ENCODE data around the gene CITED1.

The CITED1 gene

GRCh38 chrX:72304877-72305276, 837 bp downstream of the CITED1 start:
- Histone ChIP-seq H3K9ac (ENCODE audit: low read length) (no peak overlapping the region), H3K4me3 (ENCODE audit: low read length) (no peak overlapping the region), H3K27ac (ENCODE audit: low read length) (no peak overlapping the region), H3K9me3 (replicated peaks; ENCODE audit: insufficient read depth, low read length) (no peaks in the 10 kb centered on the region), H4K20me1 (ENCODE audit: insufficient read depth, low read length) (no peaks in the 10 kb centered on the region), H3K4me1 (ENCODE audit: low read length) (no peaks in the 10 kb centered on the region), H2AFZ (ENCODE audit: low read length) (no peak overlapping the region), H3K79me2 (ENCODE audit: low read length) (no peaks in the 10 kb centered on the region), H3K4me2 (ENCODE audit: low read depth, low read length) (peak overlapping the region; percentile 81; the same call in 1 of the 2 replicates), H3K9me2 (replicated peaks; ENCODE audit: insufficient read depth, low read length) (no peaks in the 10 kb centered on the region), H3F3A (ENCODE audit: insufficient read depth, low read length) (no peaks in the 10 kb centered on the region), H3K27me3 (replicated peaks; ENCODE audit: insufficient read depth, low read length) (peaks cover 35% of the 10 kb centered on the region), H3K36me3 (replicated peaks; ENCODE audit: insufficient read depth, low read length) (no peaks in the 10 kb centered on the region)
- TF ChIP-seq EZH2 (optimal IDR thresholded peaks at IDR 0.05; ENCODE audit: low read depth, low read length), result no peak
- no peak for TF ChIP-seq CTCF (IDR thresholded peaks at IDR 0.05; ENCODE audit: low read length)
- no peak for TF ChIP-seq EZH2phosphoT487 (IDR thresholded peaks at IDR 0.05; ENCODE audit: low read length)
- no peak for DNase-seq

GRCh38 chrX:72301781-72302180, 3.9 kb downstream of the CITED1 start:
- Histone ChIP-seq H3K9me2 (replicated peaks; ENCODE audit: insufficient read depth, low read length) (no peaks in the 10 kb centered on the region), H3K4me2 (ENCODE audit: low read depth, low read length) (no peak overlapping the region), H3K9ac (ENCODE audit: low read length) (no peak overlapping the region), H3K79me2 (ENCODE audit: low read length) (no peaks in the 10 kb centered on the region), H3K36me3 (replicated peaks; ENCODE audit: insufficient read depth, low read length) (no peaks in the 10 kb centered on the region), H3K27ac (ENCODE audit: low read length) (no peak overlapping the region), H3K4me1 (ENCODE audit: low read length) (no peaks in the 10 kb centered on the region), H3K27me3 (replicated peaks; ENCODE audit: insufficient read depth, low read length) (peaks cover 23% of the 10 kb centered on the region), H3K4me3 (ENCODE audit: low read length) (no peak overlapping the region), H2AFZ (ENCODE audit: low read length) (no peak overlapping the region), H4K20me1 (ENCODE audit: insufficient read depth, low read length) (no peaks in the 10 kb centered on the region), H3K9me3 (replicated peaks; ENCODE audit: insufficient read depth, low read length) (no peaks in the 10 kb centered on the region), H3F3A (ENCODE audit: insufficient read depth, low read length) (no peaks in the 10 kb centered on the region)
- no peak for DNase-seq
- TF ChIP-seq EZH2phosphoT487 (IDR thresholded peaks at IDR 0.05; ENCODE audit: low read length), result no peak
- no peak for TF ChIP-seq EZH2 (optimal IDR thresholded peaks at IDR 0.05; ENCODE audit: low read depth, low read length)
- no peak for TF ChIP-seq CTCF (IDR thresholded peaks at IDR 0.05; ENCODE audit: low read length)

GRCh38 chrX:72299891-72300630, 5.7 kb downstream of the CITED1 start:
- H2AFZ ChIP-seq (ENCODE audit: low read length), result no peak overlapping the region
- no peaks in the 10 kb centered on the region for H4K20me1 ChIP-seq (ENCODE audit: insufficient read depth, low read length)
- H3K27ac ChIP-seq (ENCODE audit: low read length), result no peak overlapping the region
- no peaks in the 10 kb centered on the region for H3K4me1 ChIP-seq (ENCODE audit: low read length)
- H3F3A ChIP-seq (ENCODE audit: insufficient read depth, low read length), result no peaks in the 10 kb centered on the region
- H3K36me3 ChIP-seq (replicated peaks; ENCODE audit: insufficient read depth, low read length), result no peaks in the 10 kb centered on the region
- H3K4me3 ChIP-seq (ENCODE audit: low read length), result no peak overlapping the region
- H3K9me2 ChIP-seq (replicated peaks; ENCODE audit: insufficient read depth, low read length), result no peaks in the 10 kb centered on the region
- no peak for DNase-seq
- TF ChIP-seq CTCF (IDR thresholded peaks at IDR 0.05; ENCODE audit: low read length) (no peak), EZH2phosphoT487 (IDR thresholded peaks at IDR 0.05; ENCODE audit: low read length) (no peak), EZH2 (optimal IDR thresholded peaks at IDR 0.05; ENCODE audit: low read depth, low read length) (no peak)
- H3K4me2 ChIP-seq (ENCODE audit: low read depth, low read length), result no peak overlapping the region
- no peaks in the 10 kb centered on the region for H3K79me2 ChIP-seq (ENCODE audit: low read length)
- peaks cover 16% of the 10 kb centered on the region for H3K27me3 ChIP-seq (replicated peaks; ENCODE audit: insufficient read depth, low read length)
- no peak overlapping the region for H3K9ac ChIP-seq (ENCODE audit: low read length)
- H3K9me3 ChIP-seq (replicated peaks; ENCODE audit: insufficient read depth, low read length), result no peaks in the 10 kb centered on the region

All from MM.1S (cell line).